ENCODE measurements around the gene APPBP2.

APPBP2 gene

DNA sequence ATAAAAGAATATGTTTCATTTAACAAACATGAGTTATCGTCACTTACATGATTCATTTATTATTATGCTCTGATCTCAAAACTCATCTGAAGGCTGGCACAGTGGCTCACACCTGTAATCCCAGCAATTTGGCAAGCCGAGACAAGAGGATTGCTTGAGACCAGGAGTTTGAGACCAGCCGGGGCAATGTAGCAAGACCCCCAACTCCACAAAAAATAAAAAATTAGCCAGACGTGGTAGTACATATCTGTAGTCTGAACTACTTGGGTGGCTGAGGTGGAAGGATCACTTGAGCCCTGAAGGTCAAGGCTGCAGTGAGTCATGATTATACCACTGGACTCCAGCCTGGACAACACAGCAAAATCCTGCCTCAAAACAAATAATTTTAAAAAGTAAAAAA, 16.0 kb downstream of the APPBP2 start:
- no peak for DNase-seq (ENCODE audit: low read depth, low spot score)
- H3K4me3 ChIP-seq (ENCODE audit: low read depth, low read length): no peak overlapping the region
- POLR2A ChIA-PET: no interaction called here
- TF ChIP-seq, protein P1, sequence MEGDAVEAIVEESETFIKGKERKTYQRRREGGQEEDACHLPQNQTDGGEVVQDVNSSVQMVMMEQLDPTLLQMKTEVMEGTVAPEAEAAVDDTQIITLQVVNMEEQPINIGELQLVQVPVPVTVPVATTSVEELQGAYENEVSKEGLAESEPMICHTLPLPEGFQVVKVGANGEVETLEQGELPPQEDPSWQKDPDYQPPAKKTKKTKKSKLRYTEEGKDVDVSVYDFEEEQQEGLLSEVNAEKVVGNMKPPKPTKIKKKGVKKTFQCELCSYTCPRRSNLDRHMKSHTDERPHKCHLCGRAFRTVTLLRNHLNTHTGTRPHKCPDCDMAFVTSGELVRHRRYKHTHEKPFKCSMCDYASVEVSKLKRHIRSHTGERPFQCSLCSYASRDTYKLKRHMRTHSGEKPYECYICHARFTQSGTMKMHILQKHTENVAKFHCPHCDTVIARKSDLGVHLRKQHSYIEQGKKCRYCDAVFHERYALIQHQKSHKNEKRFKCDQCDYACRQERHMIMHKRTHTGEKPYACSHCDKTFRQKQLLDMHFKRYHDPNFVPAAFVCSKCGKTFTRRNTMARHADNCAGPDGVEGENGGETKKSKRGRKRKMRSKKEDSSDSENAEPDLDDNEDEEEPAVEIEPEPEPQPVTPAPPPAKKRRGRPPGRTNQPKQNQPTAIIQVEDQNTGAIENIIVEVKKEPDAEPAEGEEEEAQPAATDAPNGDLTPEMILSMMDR (IDR thresholded peaks at IDR 0.05; ENCODE audit: insufficient read depth, low read length, missing control alignments): no peak
- CTCF ChIA-PET: no interaction called here

- ChIA-PET CTCF (interaction anchor here (0.9 kb wide), 1 partner anchor 130 kb away, joined by 3 read pairs; no protein-coding TSS in a partner anchor), POLR2A (no interaction called here)
- TF ChIP-seq, protein P1 (IDR thresholded peaks at IDR 0.05; ENCODE audit: insufficient read depth, low read length, missing control alignments): no peak
- no peak for DNase-seq (ENCODE audit: low read depth, low spot score)
- H3K4me3 ChIP-seq (ENCODE audit: low read depth, low read length): no peak overlapping the region
Observed at GRCh38 chr17:60508384-60508980, 17.6 kb downstream of the APPBP2 start.

DNA sequence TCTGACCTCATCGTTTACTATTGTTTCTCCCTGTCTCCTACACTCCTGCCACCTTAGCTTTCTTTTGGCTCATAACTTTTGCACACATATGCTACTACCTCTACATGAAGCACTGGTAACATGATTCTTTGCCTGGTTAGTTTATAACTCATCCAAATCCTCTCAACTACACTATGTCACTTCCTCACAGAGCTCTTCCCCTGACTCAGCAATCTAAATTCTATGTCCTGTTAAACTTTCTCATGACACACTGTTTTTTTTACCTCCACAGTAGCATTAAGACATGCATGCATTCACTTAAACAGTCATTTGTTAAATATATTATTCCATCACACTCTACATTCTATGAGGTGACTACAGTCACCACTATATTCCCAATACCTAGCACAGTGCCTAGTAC, 19.7 kb downstream of the APPBP2 start:
- H3K4me3 ChIP-seq (ENCODE audit: low read depth, low read length): no peak overlapping the region
- DNase-seq (ENCODE audit: low read depth, low spot score): peak; percentile 62
- ChIA-PET CTCF (interaction anchor here (1.0 to 1.8 kb wide), 3 partner anchors 14 to 132 kb away, joined by 3 to 5 read pairs (median 4); no protein-coding TSS in a partner anchor), POLR2A (interaction anchor here (0.5 to 1.5 kb wide), 3 partner anchors 17 to 94 kb away, joined by 3 to 7 read pairs (median 4); partner anchors contain the start of genes APPBP2 and PPM1D)
- TF ChIP-seq, protein P1 (IDR thresholded peaks at IDR 0.05; ENCODE audit: insufficient read depth, low read length, missing control alignments): no peak

GRCh38 chr17:60502145-60502544, 23.9 kb downstream of the APPBP2 start:
- TF ChIP-seq, protein P1 (IDR thresholded peaks at IDR 0.05; ENCODE audit: insufficient read depth, low read length, missing control alignments): no peak
- ChIA-PET POLR2A (no interaction called here), CTCF (interaction anchor here (0.7 to 1.5 kb wide), 4 partner anchors 12 to 139 kb away, joined by 3 to 5 read pairs (median 4); no protein-coding TSS in a partner anchor)
- DNase-seq (ENCODE audit: low read depth, low spot score): no peak
- H3K4me3 ChIP-seq (ENCODE audit: low read depth, low read length): no peak overlapping the region

DNA sequence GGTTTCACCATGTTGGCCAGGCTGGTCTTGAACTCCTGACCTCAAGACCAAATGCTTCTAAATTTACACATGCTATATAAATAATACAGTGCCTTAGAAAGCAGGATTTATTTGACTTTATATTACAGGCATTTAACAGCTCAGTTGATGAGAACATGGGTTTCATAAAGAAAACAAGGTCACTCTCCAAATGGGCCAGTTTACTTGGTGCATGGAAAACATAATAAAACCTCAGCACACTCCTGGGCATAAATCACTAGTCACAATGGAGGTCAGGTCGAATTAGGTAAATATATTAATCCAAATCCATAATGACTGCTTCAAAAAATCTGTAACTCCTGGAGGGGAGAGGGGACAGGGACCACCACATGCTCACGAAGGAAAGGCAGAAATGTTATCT, 24.5 kb downstream of the APPBP2 start:
- H3K4me3 ChIP-seq (ENCODE audit: low read depth, low read length): no peak overlapping the region
- TF ChIP-seq, protein P1 (IDR thresholded peaks at IDR 0.05; ENCODE audit: insufficient read depth, low read length, missing control alignments): no peak
- ChIA-PET CTCF (interaction anchor here (1.0 to 1.5 kb wide), 3 partner anchors 22 to 139 kb away, joined by 3 to 5 read pairs (median 4); no protein-coding TSS in a partner anchor), POLR2A (no interaction called here)
- no peak for DNase-seq (ENCODE audit: low read depth, low spot score)

GRCh38 chr17:60496041-60496440, 30.0 kb downstream of the APPBP2 start:
- TF ChIP-seq, protein P1 (IDR thresholded peaks at IDR 0.05; ENCODE audit: insufficient read depth, low read length, missing control alignments): no peak
- H3K4me3 ChIP-seq (ENCODE audit: low read depth, low read length): no peak overlapping the region
- DNase-seq (ENCODE audit: low read depth, low spot score): no peak
- ChIA-PET POLR2A (no interaction called here), CTCF (interaction anchor here (1.3 kb wide), 1 partner anchor 142 kb away, joined by 3 read pairs; no protein-coding TSS in a partner anchor)
